Neural progenitor cell (in vitro differentiated cells): ENCODE data around the gene STK40. TPM values are rescaled to one million over a fixed set of nuclear protein-coding genes. Genes with fewer than 3 reads are reported as not detected.

ENCODE experiments used
- DNase-seq: peaks from one replicate; pipeline ENCODE4 v3.0.0-alpha.2; 2016; ENCODE audit warnings: low spot score
- H2AFZ ChIP-seq: fragments of 200-600 bp; sonication (generic); replicated peaks from 2 replicates; pipeline ENCODE4 v1.6.1; 2016; ENCODE audit warnings: antibody characterized with exemption
- H3F3A ChIP-seq: fragments of 200-600 bp; sonication (generic); 2 replicates; pipeline ENCODE4 v1.6.1; 2016; ENCODE audit warnings: antibody characterized with exemption, low read depth
- H3K27ac ChIP-seq: fragments of 200-600 bp; sonication (generic); 2 replicates; pipeline ENCODE4 v1.5.1; 2016; ENCODE audit warnings: mild to moderate bottlenecking
- H3K27me3 ChIP-seq: fragments of 200-600 bp; sonication (generic); 2 replicates; pipeline ENCODE4 v1.6.1; 2016; ENCODE audit warnings: mild to moderate bottlenecking, moderate library complexity
- H3K36me3 ChIP-seq: fragments of 200-600 bp; sonication (generic); 2 replicates; pipeline ENCODE4 v1.5.1; 2016
- H3K4me1 ChIP-seq: fragments of 200-600 bp; sonication (generic); 2 replicates; pipeline ENCODE4 v1.6.1; 2016; ENCODE audit warnings: mixed run types
- H3K4me2 ChIP-seq: fragments of 200-600 bp; sonication (generic); 2 replicates; pipeline ENCODE4 v1.6.1; 2016
- H3K4me3 ChIP-seq: fragments of 200-600 bp; sonication (generic); 2 replicates; pipeline ENCODE4 v1.5.1; 2016
- H3K79me2 ChIP-seq: fragments of 200-600 bp; sonication (generic); 2 replicates; pipeline ENCODE4 v1.6.1; 2016; ENCODE audit warnings: low read depth
- H3K9ac ChIP-seq: fragments of 200-600 bp; sonication (generic); 2 replicates; pipeline ENCODE4 v1.6.1; 2016
- H3K9me3 ChIP-seq: fragments of 200-600 bp; sonication (generic); 2 replicates; pipeline ENCODE4 v1.5.1; 2016; ENCODE audit warnings: low read depth
- H4K20me1 ChIP-seq: fragments of 200-600 bp; sonication (generic); 2 replicates; pipeline ENCODE4 v1.6.1; 2016; ENCODE audit warnings: low read depth
- H3K27ac Mint-ChIP-seq: 3 replicates; pipeline ENCODE4 v1.8.0; 2021; ENCODE audit warnings: mixed read lengths
- H3K27me3 Mint-ChIP-seq: 2 replicates; pipeline ENCODE4 v1.8.0; 2022; ENCODE audit warnings: low read depth, mild to moderate bottlenecking, inconsistent platforms, moderate library complexity, mixed read lengths; ENCODE audit not compliant: insufficient read depth
- H3K36me3 Mint-ChIP-seq: 3 replicates; pipeline ENCODE4 v1.8.0; 2021; ENCODE audit warnings: mixed read lengths
- H3K4me1 Mint-ChIP-seq: 3 replicates; pipeline ENCODE4 v1.8.0; 2021; ENCODE audit warnings: mixed read lengths
- H3K4me3 Mint-ChIP-seq: 3 replicates; pipeline ENCODE4 v1.8.0; 2021; ENCODE audit warnings: mild to moderate bottlenecking, moderate library complexity, mixed read lengths
- H3K9me3 Mint-ChIP-seq: 3 replicates; pipeline ENCODE4 v1.8.0; 2020; ENCODE audit warnings: mixed read lengths
- EZH2 ChIP-seq: fragments of 200-600 bp; sonication (generic); IDR thresholded peaks from 2 replicates; pipeline ENCODE4 v1.6.1; 2017; ENCODE audit warnings: antibody characterized with exemption, mild to moderate bottlenecking, moderate library complexity
- EZH2phosphoT487 ChIP-seq: fragments of 200-600 bp; sonication (generic); IDR thresholded peaks from 2 replicates; pipeline ENCODE4 v1.6.1; 2017; ENCODE audit warnings: antibody characterized with exemption
- total RNA-seq: library from RNA; depleted of rRNA; stranded (reverse); fragments of >200 nt; gene quantifications from 2 replicates; pipeline ENCODE4 v1.2.3, GENCODE V29; 2015; ENCODE audit warnings: low replicate concordance
- TF ChIP-seq, protein P1 (sequence below): fragments of 200-600 bp; sonication (generic); IDR thresholded peaks from 2 replicates; pipeline ENCODE4 v1.5.1; 2017; ENCODE audit warnings: antibody characterized with exemption, mild to moderate bottlenecking

Gene STK40
- total RNA-seq, 1 donor from 2014 or later: 5.3 TPM

GRCh38 chr1:36359383-36359782, 26.3 kb downstream of the STK40 start:
- Histone ChIP-seq H3K36me3 (peaks cover 3% of the 10 kb centered on the region), H2AFZ (no peak overlapping the region), H3K4me2 (no peak overlapping the region), H3K9me3 (no peaks in the 10 kb centered on the region), H3K27me3 (no peaks in the 10 kb centered on the region), H4K20me1 (no peaks in the 10 kb centered on the region), H3K4me3 (no peak overlapping the region), H3K9ac (no peak overlapping the region), H3F3A (no peaks in the 10 kb centered on the region), H3K4me1 (no peaks in the 10 kb centered on the region), H3K27ac (no peak overlapping the region), H3K79me2 (no peaks in the 10 kb centered on the region)
- H3K36me3 Mint-ChIP-seq: peaks cover 10% of the 10 kb centered on the region
- peaks cover 5% of the 10 kb centered on the region for H3K27me3 Mint-ChIP-seq
- no peak overlapping the region for H3K4me3 Mint-ChIP-seq
- H3K27ac Mint-ChIP-seq: peak overlapping the region; percentile 63
- no peak for DNase-seq
- no peaks in the 10 kb centered on the region for H3K4me1 Mint-ChIP-seq
- no peaks in the 10 kb centered on the region for H3K9me3 Mint-ChIP-seq
- no peak for TF ChIP-seq EZH2
- no peak for TF ChIP-seq EZH2phosphoT487
- TF ChIP-seq, protein P1, sequence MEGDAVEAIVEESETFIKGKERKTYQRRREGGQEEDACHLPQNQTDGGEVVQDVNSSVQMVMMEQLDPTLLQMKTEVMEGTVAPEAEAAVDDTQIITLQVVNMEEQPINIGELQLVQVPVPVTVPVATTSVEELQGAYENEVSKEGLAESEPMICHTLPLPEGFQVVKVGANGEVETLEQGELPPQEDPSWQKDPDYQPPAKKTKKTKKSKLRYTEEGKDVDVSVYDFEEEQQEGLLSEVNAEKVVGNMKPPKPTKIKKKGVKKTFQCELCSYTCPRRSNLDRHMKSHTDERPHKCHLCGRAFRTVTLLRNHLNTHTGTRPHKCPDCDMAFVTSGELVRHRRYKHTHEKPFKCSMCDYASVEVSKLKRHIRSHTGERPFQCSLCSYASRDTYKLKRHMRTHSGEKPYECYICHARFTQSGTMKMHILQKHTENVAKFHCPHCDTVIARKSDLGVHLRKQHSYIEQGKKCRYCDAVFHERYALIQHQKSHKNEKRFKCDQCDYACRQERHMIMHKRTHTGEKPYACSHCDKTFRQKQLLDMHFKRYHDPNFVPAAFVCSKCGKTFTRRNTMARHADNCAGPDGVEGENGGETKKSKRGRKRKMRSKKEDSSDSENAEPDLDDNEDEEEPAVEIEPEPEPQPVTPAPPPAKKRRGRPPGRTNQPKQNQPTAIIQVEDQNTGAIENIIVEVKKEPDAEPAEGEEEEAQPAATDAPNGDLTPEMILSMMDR: no peak

DNA sequence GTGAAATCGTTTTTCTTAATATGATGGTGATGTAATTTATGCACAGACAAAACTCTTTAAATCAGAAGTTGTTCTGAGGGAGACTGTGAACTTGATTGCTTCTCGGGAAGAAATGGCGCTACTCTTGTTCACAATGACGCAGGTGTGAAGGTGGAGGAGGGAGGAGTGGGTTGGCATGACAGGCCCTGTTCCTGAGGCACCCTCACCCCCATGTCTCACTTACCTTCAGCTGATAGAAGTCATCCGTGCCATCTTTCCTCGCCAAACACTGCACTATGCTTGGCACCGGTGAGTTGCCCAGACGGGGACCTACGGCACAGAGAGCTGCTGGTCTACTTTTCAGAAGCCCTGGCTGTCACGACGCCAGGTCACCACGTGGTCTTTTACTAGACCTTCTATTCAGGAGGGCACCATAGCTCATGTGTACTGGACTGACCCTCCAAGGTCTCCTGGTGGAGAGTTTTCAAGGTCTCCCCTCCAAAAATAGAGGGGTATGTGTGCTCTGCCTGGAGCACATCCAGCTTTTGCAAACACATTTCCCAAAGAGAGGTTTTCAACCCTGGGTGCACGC, 27.1 kb downstream of the STK40 start:
- TF ChIP-seq EZH2: no peak
- Histone ChIP-seq H3K36me3 (peaks cover 3% of the 10 kb centered on the region), H3K4me1 (no peaks in the 10 kb centered on the region)

GRCh38 chr1:36355811-36356210, 29.9 kb downstream of the STK40 start:
- Mint-ChIP-seq H3K9me3 (no peaks in the 10 kb centered on the region), H3K4me1 (peaks cover 20% of the 10 kb centered on the region), H3K27me3 (peaks cover 5% of the 10 kb centered on the region), H3K36me3 (peaks cover 14% of the 10 kb centered on the region), H3K4me3 (no peak overlapping the region), H3K27ac (no peak overlapping the region)
- Histone ChIP-seq H3K36me3 (no peaks in the 10 kb centered on the region), H3K4me2 (no peak overlapping the region), H3K4me1 (peaks cover 16% of the 10 kb centered on the region), H3K27me3 (no peaks in the 10 kb centered on the region), H3K27ac (no peak overlapping the region), H3K79me2 (no peaks in the 10 kb centered on the region), H3K4me3 (no peak overlapping the region), H3K9me3 (no peaks in the 10 kb centered on the region), H3K9ac (no peak overlapping the region), H3F3A (peaks cover 2% of the 10 kb centered on the region), H4K20me1 (no peaks in the 10 kb centered on the region), H2AFZ (no peak overlapping the region)
- no peak for DNase-seq
- no peak for TF ChIP-seq EZH2
- TF ChIP-seq, protein P1: no peak
- no peak for TF ChIP-seq EZH2phosphoT487

More for the DNA sequence above, 27.1 kb downstream of the STK40 start:
- Histone ChIP-seq H3K9ac (no peak overlapping the region), H3K4me3 (no peak overlapping the region), H3K4me2 (no peak overlapping the region), H2AFZ (no peak overlapping the region), H3K27ac (no peak overlapping the region), H3K27me3 (no peaks in the 10 kb centered on the region), H3F3A (no peaks in the 10 kb centered on the region), H3K79me2 (no peaks in the 10 kb centered on the region), H4K20me1 (no peaks in the 10 kb centered on the region), H3K9me3 (no peaks in the 10 kb centered on the region)
- no peaks in the 10 kb centered on the region for H3K9me3 Mint-ChIP-seq
- no peak for DNase-seq
- no peak overlapping the region for H3K27ac Mint-ChIP-seq
- no peaks in the 10 kb centered on the region for H3K4me1 Mint-ChIP-seq
- peaks cover 13% of the 10 kb centered on the region for H3K36me3 Mint-ChIP-seq
- peaks cover 5% of the 10 kb centered on the region for H3K27me3 Mint-ChIP-seq
- no peak overlapping the region for H3K4me3 Mint-ChIP-seq

DNA sequence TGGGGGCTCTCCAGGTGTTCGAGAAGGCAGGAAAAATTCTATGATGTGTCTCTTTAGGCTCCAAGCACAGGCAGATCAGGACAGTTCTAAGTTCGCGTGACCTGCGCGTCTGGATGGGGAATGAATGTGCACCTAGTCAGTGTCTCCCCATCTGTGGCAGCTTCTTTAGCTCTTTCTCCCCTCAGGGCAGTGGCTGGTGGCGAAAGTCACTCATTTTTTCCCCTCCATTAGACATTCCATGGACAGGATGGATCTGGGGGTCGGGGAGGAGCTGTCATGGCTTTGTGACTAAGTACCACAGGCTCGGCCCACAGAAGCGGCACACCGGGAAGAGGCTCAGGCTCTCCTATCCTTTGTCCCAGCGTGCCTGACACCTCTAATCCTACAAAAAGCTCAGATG, 31.2 kb downstream of the STK40 start:
- Histone ChIP-seq H3K9ac (no peak overlapping the region), H3K27ac (no peak overlapping the region), H4K20me1 (no peaks in the 10 kb centered on the region), H3K4me1 (peaks cover 18% of the 10 kb centered on the region), H3K9me3 (no peaks in the 10 kb centered on the region), H3F3A (peaks cover 2% of the 10 kb centered on the region), H3K79me2 (no peaks in the 10 kb centered on the region), H3K36me3 (no peaks in the 10 kb centered on the region), H2AFZ (no peak overlapping the region), H3K4me2 (no peak overlapping the region), H3K4me3 (no peak overlapping the region), H3K27me3 (no peaks in the 10 kb centered on the region)
- Mint-ChIP-seq H3K4me3 (no peak overlapping the region), H3K27ac (no peak overlapping the region), H3K27me3 (peaks cover 5% of the 10 kb centered on the region), H3K36me3 (peaks cover 10% of the 10 kb centered on the region), H3K9me3 (no peaks in the 10 kb centered on the region), H3K4me1 (peaks cover 25% of the 10 kb centered on the region)
- no peak for DNase-seq
- TF ChIP-seq EZH2phosphoT487 (no peak), EZH2 (no peak)
- TF ChIP-seq, protein P1: no peak
